HG03196 (cell line): ENCODE data around the gene FAM124A.

Source experiments
- ATAC-seq: cut with Tn5 transposase; IDR thresholded peaks from one replicate; pipeline ENCODE4 v1.9.1; 2021; ENCODE audit not compliant: unreplicated experiment

FAM124A gene, protein sequence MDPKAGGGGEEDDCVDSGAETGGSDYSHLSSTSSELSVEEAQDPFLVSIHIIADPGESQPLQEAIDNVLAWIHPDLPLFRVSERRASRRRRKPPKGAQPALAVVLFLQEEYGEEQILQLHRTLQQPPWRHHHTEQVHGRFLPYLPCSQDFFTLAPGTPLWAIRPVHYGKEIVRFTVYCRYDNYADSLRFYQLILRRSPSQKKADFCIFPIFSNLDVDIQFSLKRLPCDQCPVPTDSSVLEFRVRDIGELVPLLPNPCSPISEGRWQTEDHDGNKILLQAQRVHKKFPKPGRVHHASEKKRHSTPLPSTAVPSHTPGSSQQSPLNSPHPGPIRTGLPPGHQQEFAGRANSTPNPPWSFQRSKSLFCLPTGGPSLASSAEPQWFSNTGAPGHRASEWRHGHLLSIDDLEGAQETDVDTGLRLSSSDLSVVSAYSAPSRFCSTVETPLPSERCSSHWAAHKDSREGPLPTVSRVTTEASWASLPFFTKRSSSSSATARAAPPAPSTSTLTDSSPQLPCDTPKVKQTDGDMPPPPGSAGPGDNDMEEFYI

DNA sequence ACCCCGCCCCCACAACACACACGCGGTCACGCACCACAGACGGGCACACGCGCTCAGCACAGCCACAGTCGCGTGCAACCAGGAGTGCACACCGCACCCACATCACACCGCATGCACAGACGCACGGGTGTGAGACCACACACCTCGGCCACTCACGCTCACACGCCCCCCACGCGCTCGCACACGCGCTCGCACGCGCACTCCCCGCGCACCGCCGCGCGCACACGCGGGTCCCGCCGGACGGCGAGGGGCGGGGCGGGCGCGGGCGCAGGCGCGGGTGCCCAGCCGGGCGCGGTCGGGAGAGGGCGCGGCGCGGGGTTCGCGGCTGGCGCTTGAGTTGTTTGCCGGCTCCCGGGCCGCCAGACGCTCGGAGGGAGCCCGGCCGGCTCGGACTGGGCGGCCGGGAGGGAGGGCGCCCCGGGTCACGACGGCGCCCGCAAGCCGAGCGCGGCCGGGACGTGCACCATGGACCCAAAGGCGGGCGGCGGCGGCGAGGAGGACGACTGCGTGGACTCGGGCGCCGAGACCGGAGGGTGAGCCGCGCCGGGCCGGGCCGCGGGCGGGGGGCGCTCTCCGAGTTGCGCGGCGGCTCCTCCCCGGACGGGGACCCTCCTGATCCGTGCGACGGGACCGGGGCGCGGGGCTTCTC, at the start of gene FAM124A:
Gene FAM124A, plus strand, starts transcription at position 362 of the 649 bp plus-strand sequence. Its CDS starts 104 bp downstream, at position 466.
- ATAC-seq: peak; percentile 63

DNA sequence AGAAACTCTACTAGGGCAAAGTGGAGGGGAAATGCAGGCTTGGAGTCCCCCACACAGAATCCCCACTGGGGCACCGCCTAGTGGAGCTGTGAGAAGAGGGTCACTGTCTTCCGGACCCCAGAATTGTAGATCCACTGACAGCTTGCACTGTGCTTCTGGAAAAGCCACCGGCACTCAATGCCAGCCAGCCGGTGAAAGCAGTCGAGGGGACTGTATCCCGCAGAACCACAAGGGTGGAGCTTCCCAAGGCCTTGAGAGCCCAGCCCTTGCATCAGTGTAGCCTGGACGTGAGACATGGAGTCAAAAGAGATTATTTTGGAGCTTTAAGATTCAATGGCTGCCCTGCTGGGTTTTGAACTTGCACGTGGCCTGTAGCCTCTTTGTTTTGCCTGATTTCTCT, 47.2 kb upstream of the FAM124A start:
- ATAC-seq: no peak

GRCh38 chr13:51175639-51176038, 46.6 kb upstream of the FAM124A start:
- ATAC-seq: no peak

DNA sequence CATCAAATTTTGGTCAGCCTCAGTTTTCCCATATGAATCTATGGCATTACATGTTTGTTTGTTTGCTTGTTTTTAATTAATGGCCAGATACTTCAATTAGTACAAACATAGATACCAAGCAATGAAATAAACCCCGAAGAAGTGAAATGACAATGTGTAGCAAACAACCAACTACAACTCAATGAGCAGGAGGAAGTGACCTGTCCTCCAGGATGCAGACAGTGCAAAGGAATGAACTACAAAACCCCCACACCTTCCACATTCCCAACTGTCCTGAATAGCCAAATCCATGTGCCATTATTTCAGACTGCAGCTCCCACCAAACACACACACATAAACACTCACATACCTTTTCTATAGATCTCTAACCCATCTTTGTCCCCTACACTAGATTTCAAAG, 45.0 kb upstream of the FAM124A start:
- ATAC-seq: no peak

DNA sequence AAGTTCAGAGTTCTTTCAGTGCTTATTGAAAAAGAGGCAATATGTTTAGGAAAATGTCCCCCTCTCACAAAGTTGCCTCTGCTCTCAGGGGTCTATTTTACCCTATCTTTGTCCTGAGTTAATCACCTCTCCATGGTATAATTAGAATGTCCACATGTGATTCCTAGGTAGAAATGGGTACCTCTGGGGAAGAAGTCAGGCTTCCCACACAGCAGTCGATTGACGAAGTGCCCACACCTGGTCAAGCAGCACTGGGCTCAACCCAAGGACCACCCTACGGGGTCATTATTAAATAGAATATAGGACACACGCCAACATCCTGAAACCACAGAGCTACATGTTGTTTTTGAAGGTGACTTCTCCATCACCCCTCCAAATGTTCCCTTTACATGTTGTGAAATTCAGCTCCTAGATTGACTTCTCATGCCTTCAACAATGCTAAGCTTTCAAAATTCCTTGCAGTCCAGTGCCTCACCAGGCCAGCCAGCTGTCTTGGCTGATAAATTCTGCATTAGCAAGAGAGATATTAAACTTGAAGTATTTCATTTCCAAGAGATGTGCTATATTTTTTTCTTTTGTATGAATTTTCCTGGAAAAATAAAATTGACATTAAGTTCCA, 43.6 kb upstream of the FAM124A start:
- no peak for ATAC-seq

DNA sequence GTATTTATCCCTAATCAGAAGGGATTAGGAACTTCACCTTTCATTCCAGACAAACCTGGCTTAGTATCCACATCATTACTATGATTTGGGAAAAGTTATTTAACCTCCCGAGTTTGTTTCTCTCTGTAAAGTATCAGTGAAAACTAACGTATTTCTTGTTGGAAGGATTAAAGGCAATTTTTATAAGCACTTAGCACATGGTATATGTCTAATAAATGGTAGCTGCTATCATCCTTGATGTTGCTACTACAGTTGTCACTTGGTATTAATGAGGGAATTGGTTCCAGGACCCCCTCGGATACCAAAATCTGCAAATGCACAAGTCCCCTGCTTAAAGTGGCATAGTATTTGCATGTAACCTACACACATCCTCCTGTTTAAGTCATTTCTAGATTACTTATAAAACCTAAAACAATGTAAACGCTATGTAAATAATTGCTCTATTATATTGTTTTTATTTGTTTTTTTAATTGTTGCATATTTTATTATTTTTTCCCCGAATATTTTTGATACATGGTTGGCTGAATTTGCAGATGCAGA, 42.7 kb upstream of the FAM124A start:
- no peak for ATAC-seq

- ATAC-seq: no peak
These were observed 41.2 kb upstream of the FAM124A start for GRCh38 chr13:51180853-51181511.

- ATAC-seq: no peak
These were observed 40.3 kb upstream of the FAM124A start for GRCh38 chr13:51181786-51182383.

- ATAC-seq: no peak
These were observed 30.5 kb upstream of the FAM124A start for GRCh38 chr13:51191743-51192142.

GRCh38 chr13:51192348-51192747, 29.9 kb upstream of the FAM124A start:
- ATAC-seq: no peak

- ATAC-seq: no peak
These were observed 28.8 kb upstream of the FAM124A start for GRCh38 chr13:51193387-51193786.

GRCh38 chr13:51194942-51195341, 27.3 kb upstream of the FAM124A start:
- no peak for ATAC-seq

GRCh38 chr13:51201886-51202285, 20.3 kb upstream of the FAM124A start:
- ATAC-seq: no peak

GRCh38 chr13:51202477-51203046, 19.6 kb upstream of the FAM124A start:
- no peak for ATAC-seq

GRCh38 chr13:51206584-51206983, 15.6 kb upstream of the FAM124A start:
- no peak for ATAC-seq

DNA sequence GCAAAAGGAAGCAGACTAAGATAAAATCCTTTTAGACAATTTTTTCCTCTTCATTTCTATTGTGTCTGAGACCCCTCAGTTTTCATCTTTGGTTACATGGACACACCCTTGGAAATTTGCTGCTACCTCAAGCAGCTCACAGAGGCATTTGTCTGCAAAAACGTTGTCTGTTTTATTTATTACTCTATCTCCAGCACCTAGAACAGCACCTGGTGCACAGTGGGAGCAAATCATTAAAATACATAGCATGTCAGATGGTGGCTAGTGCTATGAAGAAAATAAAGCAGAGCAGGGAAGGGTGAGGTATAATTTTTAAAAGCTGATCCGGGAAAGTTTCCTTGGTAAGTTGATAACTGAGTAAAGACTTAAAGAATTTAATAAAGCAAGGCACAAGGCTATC, 14.3 kb upstream of the FAM124A start:
- no peak for ATAC-seq

- no peak for ATAC-seq
These were observed 13.5 kb upstream of the FAM124A start for GRCh38 chr13:51208716-51209115.

DNA sequence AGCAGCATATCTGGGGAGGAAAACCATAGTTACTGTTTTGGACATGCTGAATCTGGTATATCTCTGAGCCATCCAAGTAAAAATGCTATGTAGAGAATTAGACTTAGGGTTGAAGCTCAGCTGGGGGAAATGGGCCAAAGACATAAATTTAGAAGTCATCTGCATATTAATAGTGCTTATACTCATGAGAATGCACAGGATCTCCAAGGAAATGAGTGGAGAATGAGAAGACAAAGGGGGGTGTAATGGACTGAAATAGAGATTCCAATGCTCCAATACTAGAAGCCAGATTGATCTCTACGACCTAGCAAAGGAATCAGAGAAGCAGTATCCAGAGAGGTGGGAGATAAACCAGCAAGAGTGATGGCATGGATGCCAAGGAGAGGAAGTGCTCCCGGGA, 10.3 kb upstream of the FAM124A start:
- no peak for ATAC-seq

- no peak for ATAC-seq
These were observed 9.4 kb upstream of the FAM124A start for GRCh38 chr13:51212758-51213157.

DNA sequence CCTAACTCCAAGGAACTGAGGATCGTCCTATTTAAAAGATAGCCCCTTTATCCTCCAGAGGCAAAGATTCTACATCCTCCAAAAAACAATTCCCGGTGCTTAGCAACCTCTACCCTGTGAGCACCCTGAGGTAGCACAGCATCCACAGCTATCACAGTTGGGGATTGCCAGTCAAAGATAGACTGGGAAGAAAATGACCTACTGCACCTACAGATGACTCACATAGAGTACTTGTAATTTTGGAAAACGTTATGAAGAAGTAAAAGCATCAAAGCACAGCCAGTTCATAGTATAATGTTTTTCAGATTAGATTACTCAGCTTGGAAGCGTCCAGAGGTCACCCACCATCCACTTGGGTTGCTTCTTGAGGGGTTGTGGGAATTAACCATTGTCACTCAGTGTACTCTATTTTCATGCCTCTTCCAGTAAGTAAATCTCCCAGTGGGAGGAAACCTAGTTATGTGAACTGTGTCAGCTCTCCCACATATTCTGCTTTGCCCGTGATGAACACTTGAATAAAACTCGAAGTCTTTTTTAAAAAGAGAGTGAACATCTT, 8.9 kb upstream of the FAM124A start:
- ATAC-seq: no peak
